ENCODE results near the gene TTLL11. TPM values are rescaled to one million over a fixed set of nuclear protein-coding genes. Genes with fewer than 3 reads are reported as not detected.

TTLL11 gene
- total RNA-seq, 2 experiments from 2014 or later, result 0.56 to 1.4 TPM

GRCh38 chr9:122085260-122085659 lies 7.8 kb downstream of the TTLL11 start:
- intact Hi-C loops (cut with micrococcal nuclease), result no loop called here
- Mint-ChIP-seq H3K27me3 (no peaks in the 10 kb centered on the region), H3K4me1 (ENCODE audit: low read depth) (peaks cover 5% of the 10 kb centered on the region), H3K27ac (no peak overlapping the region), H3K36me3 (ENCODE audit: low read depth) (no peaks in the 10 kb centered on the region), H3K4me3 (no peak overlapping the region), H3K9me3 (no peaks in the 10 kb centered on the region)
- TF ChIP-seq, protein P1, sequence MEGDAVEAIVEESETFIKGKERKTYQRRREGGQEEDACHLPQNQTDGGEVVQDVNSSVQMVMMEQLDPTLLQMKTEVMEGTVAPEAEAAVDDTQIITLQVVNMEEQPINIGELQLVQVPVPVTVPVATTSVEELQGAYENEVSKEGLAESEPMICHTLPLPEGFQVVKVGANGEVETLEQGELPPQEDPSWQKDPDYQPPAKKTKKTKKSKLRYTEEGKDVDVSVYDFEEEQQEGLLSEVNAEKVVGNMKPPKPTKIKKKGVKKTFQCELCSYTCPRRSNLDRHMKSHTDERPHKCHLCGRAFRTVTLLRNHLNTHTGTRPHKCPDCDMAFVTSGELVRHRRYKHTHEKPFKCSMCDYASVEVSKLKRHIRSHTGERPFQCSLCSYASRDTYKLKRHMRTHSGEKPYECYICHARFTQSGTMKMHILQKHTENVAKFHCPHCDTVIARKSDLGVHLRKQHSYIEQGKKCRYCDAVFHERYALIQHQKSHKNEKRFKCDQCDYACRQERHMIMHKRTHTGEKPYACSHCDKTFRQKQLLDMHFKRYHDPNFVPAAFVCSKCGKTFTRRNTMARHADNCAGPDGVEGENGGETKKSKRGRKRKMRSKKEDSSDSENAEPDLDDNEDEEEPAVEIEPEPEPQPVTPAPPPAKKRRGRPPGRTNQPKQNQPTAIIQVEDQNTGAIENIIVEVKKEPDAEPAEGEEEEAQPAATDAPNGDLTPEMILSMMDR (IDR thresholded peaks at IDR 0.05), result no peak
- ATAC-seq, result no peak
- POLR2A ChIA-PET, result interaction anchor here (0.7 kb wide), 1 partner anchor 54 kb away, joined by 4 read pairs; no protein-coding TSS in a partner anchor
- CTCF ChIA-PET, result interaction anchor here (1.5 kb wide), 1 partner anchor 12 kb away, joined by 5 read pairs; no protein-coding TSS in a partner anchor
- DNase-seq, result no peak

GRCh38 chr9:122084026-122084675 lies 9.0 kb downstream of the TTLL11 start:
- no peak for ATAC-seq
- H3K4me3 Mint-ChIP-seq, result no peak overlapping the region
- intact Hi-C loops (cut with micrococcal nuclease), result no loop called here
- no peak for DNase-seq
- TF ChIP-seq, protein P1 (IDR thresholded peaks at IDR 0.05), result no peak
- H3K36me3 Mint-ChIP-seq (ENCODE audit: low read depth), result no peaks in the 10 kb centered on the region
- H3K9me3 Mint-ChIP-seq, result no peaks in the 10 kb centered on the region
- ChIA-PET POLR2A (no interaction called here), CTCF (interaction anchor here (1.0 to 1.5 kb wide), 2 partner anchors 13 to 15 kb away, joined by 4 to 5 read pairs; no protein-coding TSS in a partner anchor)
- H3K27me3 Mint-ChIP-seq, result no peaks in the 10 kb centered on the region
- H3K27ac Mint-ChIP-seq, result no peak overlapping the region
- peaks cover 3% of the 10 kb centered on the region for H3K4me1 Mint-ChIP-seq (ENCODE audit: low read depth)

GRCh38 chr9:122080986-122081385 lies 12.1 kb downstream of the TTLL11 start:
- intact Hi-C loops (cut with micrococcal nuclease), result no loop called here
- H3K27me3 Mint-ChIP-seq, result no peaks in the 10 kb centered on the region
- peaks cover 5% of the 10 kb centered on the region for H3K9me3 Mint-ChIP-seq
- H3K27ac Mint-ChIP-seq, result no peak overlapping the region
- POLR2A ChIA-PET, result no interaction called here
- CTCF ChIA-PET, result interaction anchor here (2.5 kb wide), 1 partner anchor 18 kb away, joined by 14 read pairs; no protein-coding TSS in a partner anchor
- H3K4me1 Mint-ChIP-seq (ENCODE audit: low read depth), result peaks cover 3% of the 10 kb centered on the region
- no peak overlapping the region for H3K4me3 Mint-ChIP-seq
- no peak for ATAC-seq
- TF ChIP-seq, protein P1 (IDR thresholded peaks at IDR 0.05), result no peak
- no peak for DNase-seq
- H3K36me3 Mint-ChIP-seq (ENCODE audit: low read depth), result peaks cover 13% of the 10 kb centered on the region

GRCh38 chr9:122078557-122078956 lies 14.6 kb downstream of the TTLL11 start:
- Mint-ChIP-seq H3K27me3 (no peaks in the 10 kb centered on the region), H3K27ac (no peak overlapping the region), H3K36me3 (ENCODE audit: low read depth) (peaks cover 13% of the 10 kb centered on the region), H3K4me1 (ENCODE audit: low read depth) (peaks cover 3% of the 10 kb centered on the region), H3K4me3 (no peak overlapping the region), H3K9me3 (peaks cover 5% of the 10 kb centered on the region)
- ChIA-PET CTCF (interaction anchor here (1.1 to 2.5 kb wide), 3 partner anchors 20 to 88 kb away, joined by 3 to 14 read pairs (median 3); no protein-coding TSS in a partner anchor), POLR2A (interaction anchor here (2.1 kb wide), 1 partner anchor 14 kb away, joined by 7 read pairs; the partner anchor contains the start of gene TTLL11)
- ATAC-seq (no peak), DNase-seq (no peak)
- TF ChIP-seq, protein P1 (IDR thresholded peaks at IDR 0.05), result no peak
- intact Hi-C loops (cut with micrococcal nuclease), result no loop called here

- ATAC-seq (no peak), DNase-seq (no peak)
- Mint-ChIP-seq H3K27me3 (no peaks in the 10 kb centered on the region), H3K4me3 (no peak overlapping the region), H3K27ac (no peak overlapping the region), H3K36me3 (ENCODE audit: low read depth) (peaks cover 13% of the 10 kb centered on the region), H3K4me1 (ENCODE audit: low read depth) (no peaks in the 10 kb centered on the region), H3K9me3 (peaks cover 5% of the 10 kb centered on the region)
- TF ChIP-seq, protein P1 (IDR thresholded peaks at IDR 0.05), result no peak
- ChIA-PET CTCF (no interaction called here), POLR2A (no interaction called here)
- intact Hi-C loops (cut with micrococcal nuclease), result no loop called here
Measured at GRCh38 chr9:122076773-122077172, 16.3 kb downstream of the TTLL11 start.

All from activated CD8-positive, alpha-beta T cell treated with anti-CD3 and anti-CD28 coated beads for 36 hours (primary cell).